Glutamatergic neuron (in vitro differentiated cells): ENCODE data around the gene KRT86. TPM values are rescaled to one million over a fixed set of nuclear protein-coding genes. Genes with fewer than 3 reads are reported as not detected.

ENCODE experiments used
- DNase-seq: peaks from one replicate; pipeline ENCODE4 v3.0.0; 2022
- H3K27ac Mint-ChIP-seq: one replicate; pipeline ENCODE4 v1.8.0; 2020; ENCODE audit warnings: mild to moderate bottlenecking, mixed read lengths, inconsistent platforms; ENCODE audit not compliant: unreplicated experiment
- H3K27me3 Mint-ChIP-seq: one replicate; pipeline ENCODE4 v1.8.0; 2020; ENCODE audit warnings: mild to moderate bottlenecking, moderate library complexity, mixed read lengths, inconsistent platforms; ENCODE audit not compliant: unreplicated experiment
- H3K36me3 Mint-ChIP-seq: one replicate; pipeline ENCODE4 v1.8.0; 2020; ENCODE audit warnings: mild to moderate bottlenecking, mixed read lengths, inconsistent platforms; ENCODE audit not compliant: unreplicated experiment
- H3K4me1 Mint-ChIP-seq: one replicate; pipeline ENCODE4 v1.8.0; 2020; ENCODE audit warnings: mild to moderate bottlenecking, low read depth, mixed read lengths, inconsistent platforms; ENCODE audit not compliant: unreplicated experiment
- H3K4me3 Mint-ChIP-seq: one replicate; pipeline ENCODE4 v1.8.0; 2020; ENCODE audit warnings: mild to moderate bottlenecking, mixed read lengths, inconsistent platforms; ENCODE audit not compliant: unreplicated experiment
- H3K9me3 Mint-ChIP-seq: one replicate; pipeline ENCODE4 v1.8.0; 2020; ENCODE audit warnings: mild to moderate bottlenecking, moderate library complexity, mixed read lengths, inconsistent platforms; ENCODE audit not compliant: unreplicated experiment
- total RNA-seq: library from RNA; stranded (reverse); fragmentation: NEBNext Ultra II Directional; extraction: Animal tissue kit (Norgen Biotek cat#: 25700); gene quantifications from one replicate; pipeline ENCODE4 v1.2.1, GENCODE V29; 2021; ENCODE audit not compliant: unreplicated experiment
- TF ChIP-seq, protein P1 (sequence below): fragments of 200-600 bp; sonication (generic); IDR thresholded peaks from one replicate; pipeline ENCODE4 v1.5.0; 2021; ENCODE audit not compliant: partially characterized antibody, unreplicated experiment

The KRT86 gene
- total RNA-seq, 1 donor from 2014 or later: not detected

DNA sequence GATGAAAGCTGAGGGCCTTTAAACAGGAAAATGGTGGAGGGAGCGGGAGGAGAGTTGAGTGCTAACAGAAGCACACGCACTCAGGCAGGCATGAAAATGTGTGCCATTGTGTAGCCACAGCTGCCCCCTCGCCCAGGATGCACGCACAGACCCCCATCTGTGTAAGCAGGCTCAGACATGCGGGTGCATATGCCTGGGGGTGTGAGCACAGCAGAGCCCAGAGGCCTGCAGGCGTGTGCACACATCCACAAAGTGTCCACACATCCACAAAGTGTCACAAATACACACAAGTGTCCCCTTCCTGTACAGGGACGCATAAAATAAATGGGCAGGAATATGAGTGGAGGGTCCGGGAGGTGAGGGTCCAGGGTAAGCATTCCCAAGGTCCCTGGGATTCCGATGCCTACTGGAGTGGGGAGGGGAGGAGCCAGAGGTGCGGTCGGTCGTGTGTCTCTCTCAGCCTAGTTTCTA lies 42.2 kb upstream of the KRT86 start:
- Mint-ChIP-seq H3K27me3 (peaks cover 16% of the 10 kb centered on the region), H3K36me3 (no peaks in the 10 kb centered on the region), H3K4me1 (peaks cover 5% of the 10 kb centered on the region), H3K9me3 (peaks cover 6% of the 10 kb centered on the region), H3K4me3 (peak overlapping the region; percentile 43), H3K27ac (no peak overlapping the region)
- TF ChIP-seq, protein P1, sequence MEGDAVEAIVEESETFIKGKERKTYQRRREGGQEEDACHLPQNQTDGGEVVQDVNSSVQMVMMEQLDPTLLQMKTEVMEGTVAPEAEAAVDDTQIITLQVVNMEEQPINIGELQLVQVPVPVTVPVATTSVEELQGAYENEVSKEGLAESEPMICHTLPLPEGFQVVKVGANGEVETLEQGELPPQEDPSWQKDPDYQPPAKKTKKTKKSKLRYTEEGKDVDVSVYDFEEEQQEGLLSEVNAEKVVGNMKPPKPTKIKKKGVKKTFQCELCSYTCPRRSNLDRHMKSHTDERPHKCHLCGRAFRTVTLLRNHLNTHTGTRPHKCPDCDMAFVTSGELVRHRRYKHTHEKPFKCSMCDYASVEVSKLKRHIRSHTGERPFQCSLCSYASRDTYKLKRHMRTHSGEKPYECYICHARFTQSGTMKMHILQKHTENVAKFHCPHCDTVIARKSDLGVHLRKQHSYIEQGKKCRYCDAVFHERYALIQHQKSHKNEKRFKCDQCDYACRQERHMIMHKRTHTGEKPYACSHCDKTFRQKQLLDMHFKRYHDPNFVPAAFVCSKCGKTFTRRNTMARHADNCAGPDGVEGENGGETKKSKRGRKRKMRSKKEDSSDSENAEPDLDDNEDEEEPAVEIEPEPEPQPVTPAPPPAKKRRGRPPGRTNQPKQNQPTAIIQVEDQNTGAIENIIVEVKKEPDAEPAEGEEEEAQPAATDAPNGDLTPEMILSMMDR: no peak
- DNase-seq: no peak

DNA sequence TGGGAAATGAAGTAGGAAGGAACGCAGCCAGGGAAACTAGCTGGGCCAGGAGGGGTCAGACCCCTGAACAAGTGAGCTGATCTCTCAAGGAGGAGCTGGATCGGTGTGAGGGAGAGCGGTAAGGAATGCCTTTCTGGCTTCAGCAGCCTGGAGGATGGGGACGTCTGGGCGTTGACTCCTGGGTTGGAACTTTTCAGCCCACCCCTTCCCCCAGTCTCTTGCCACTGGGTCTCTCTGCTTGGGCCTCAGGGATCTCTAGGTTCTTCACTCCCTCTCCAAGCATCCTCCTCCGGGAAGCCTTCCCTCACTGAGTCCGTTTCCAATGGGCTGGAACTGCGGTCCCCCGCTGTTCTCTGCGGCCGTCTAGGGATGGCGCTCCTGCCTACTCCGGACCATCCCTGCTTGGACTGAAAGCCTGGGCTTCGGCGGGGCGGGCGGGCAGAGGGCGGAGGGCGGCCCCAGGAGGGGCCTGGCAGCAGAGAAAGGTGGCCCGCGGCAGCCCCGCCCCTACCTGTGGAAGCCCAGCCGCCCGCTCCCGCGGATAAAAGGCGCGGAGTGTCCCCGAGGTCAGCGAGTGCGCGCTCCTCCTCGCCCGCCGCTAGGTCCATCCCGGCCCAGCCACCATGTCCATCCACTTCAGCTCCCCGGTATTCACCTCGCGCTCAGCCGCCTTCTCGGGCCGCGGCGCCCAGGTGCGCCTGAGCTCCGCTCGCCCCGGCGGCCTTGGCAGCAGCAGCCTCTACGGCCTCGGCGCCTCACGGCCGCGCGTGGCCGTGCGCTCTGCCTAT lies 41.6 kb upstream of the KRT86 start, which contains the start of gene KRT7:
KRT7 (plus strand) TSS at position 570 of the 788 bp plus-strand sequence; CDS start at position 624, 54 bp downstream.
- TF ChIP-seq, protein P1: no peak
- Mint-ChIP-seq H3K27ac (no peak within 1 kb of the TSS), H3K4me1 (peaks cover 5% of the 10 kb centered on the region), H3K27me3 (peaks cover 16% of the 10 kb centered on the region), H3K4me3 (peak within 1 kb of the TSS; percentile 70), H3K9me3 (peaks cover 6% of the 10 kb centered on the region), H3K36me3 (no peaks in the 10 kb centered on the region)
- DNase-seq: no peak

DNA sequence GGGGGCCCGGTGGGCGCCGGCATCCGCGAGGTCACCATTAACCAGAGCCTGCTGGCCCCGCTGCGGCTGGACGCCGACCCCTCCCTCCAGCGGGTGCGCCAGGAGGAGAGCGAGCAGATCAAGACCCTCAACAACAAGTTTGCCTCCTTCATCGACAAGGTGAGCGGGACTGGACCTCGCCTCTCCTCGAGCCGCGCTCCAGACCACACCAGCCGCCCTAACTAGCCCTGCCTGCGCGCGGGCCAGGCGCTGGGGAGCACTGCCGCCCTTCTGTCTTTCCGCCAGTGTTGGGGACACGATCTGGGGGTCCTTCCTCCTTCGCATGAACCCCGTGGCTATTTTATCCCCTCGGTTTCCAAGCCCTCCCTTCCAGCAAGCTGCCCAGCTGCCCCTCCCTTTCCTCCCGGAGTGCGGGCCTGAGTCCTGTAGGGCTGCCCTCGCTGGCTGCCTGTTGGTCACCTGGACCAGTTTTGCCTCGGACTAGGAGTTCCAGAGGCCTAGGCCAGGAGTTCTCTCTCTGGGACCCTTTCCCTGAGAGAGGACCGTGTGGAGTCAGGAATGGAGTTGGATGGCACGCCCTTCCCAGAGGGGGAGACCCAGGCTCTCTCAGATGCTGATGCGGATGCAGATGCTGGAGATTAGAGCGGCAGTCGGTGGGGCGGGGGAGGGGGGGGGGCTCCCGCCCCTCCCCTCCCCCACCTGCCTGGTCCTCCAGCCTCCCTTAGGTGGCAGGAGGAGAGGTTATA lies 40.8 kb upstream of the KRT86 start:
- peak overlapping the region; percentile 70 for H3K4me3 Mint-ChIP-seq
- peaks cover 6% of the 10 kb centered on the region for H3K9me3 Mint-ChIP-seq
- TF ChIP-seq, protein P1: no peak
- peaks cover 16% of the 10 kb centered on the region for H3K27me3 Mint-ChIP-seq
- no peaks in the 10 kb centered on the region for H3K36me3 Mint-ChIP-seq
- peaks cover 5% of the 10 kb centered on the region for H3K4me1 Mint-ChIP-seq
- DNase-seq: no peak
- no peak overlapping the region for H3K27ac Mint-ChIP-seq

DNA sequence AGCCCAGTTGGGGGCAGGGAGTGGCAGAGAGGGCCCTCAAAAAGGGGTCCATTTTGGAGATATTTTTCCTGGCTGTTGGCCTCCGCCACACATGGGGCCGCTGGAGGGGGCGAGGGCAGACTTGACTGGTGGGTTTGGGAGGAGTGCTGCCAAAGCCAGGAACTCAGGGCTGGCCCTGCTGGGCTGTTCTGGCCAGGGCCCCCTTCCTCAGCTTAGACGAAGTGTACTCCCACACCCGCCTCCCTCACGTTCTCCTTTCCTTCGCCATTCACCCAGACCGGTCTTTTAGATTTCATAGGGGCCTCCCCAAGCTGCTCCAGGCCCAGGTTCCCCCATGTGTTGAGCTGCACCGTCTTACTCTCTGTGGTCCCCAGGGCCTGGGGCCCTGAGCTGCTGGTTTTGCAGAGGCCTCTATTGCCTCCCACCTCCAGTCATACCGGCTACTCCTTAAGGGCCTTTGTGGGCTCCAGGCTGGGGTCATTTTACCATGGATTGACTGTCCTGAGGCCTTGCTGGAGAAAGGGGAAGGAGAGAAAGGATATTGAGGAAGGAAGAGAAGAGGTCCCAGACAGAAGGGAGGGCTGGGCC lies 40.1 kb upstream of the KRT86 start:
- H3K9me3 Mint-ChIP-seq: peaks cover 5% of the 10 kb centered on the region
- H3K27me3 Mint-ChIP-seq: peaks cover 15% of the 10 kb centered on the region
- no peak overlapping the region for H3K27ac Mint-ChIP-seq
- no peak overlapping the region for H3K4me3 Mint-ChIP-seq
- DNase-seq: no peak
- TF ChIP-seq, protein P1: no peak
- peaks cover 5% of the 10 kb centered on the region for H3K4me1 Mint-ChIP-seq
- H3K36me3 Mint-ChIP-seq: no peaks in the 10 kb centered on the region
